ENCODE data around the gene SKP1. TPM values are rescaled to one million over a fixed set of nuclear protein-coding genes. Genes with fewer than 3 reads are reported as not detected.

Gene SKP1
- total RNA-seq, 4 donors from 2014 or later = 89.4 to 155 (median 129) TPM

- TF ChIP-seq POLR2A (IDR thresholded peaks at IDR 0.05) = no peak
- TF ChIP-seq, protein P1, sequence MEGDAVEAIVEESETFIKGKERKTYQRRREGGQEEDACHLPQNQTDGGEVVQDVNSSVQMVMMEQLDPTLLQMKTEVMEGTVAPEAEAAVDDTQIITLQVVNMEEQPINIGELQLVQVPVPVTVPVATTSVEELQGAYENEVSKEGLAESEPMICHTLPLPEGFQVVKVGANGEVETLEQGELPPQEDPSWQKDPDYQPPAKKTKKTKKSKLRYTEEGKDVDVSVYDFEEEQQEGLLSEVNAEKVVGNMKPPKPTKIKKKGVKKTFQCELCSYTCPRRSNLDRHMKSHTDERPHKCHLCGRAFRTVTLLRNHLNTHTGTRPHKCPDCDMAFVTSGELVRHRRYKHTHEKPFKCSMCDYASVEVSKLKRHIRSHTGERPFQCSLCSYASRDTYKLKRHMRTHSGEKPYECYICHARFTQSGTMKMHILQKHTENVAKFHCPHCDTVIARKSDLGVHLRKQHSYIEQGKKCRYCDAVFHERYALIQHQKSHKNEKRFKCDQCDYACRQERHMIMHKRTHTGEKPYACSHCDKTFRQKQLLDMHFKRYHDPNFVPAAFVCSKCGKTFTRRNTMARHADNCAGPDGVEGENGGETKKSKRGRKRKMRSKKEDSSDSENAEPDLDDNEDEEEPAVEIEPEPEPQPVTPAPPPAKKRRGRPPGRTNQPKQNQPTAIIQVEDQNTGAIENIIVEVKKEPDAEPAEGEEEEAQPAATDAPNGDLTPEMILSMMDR (IDR thresholded peaks at IDR 0.05) = no peak
- H3K27me3 ChIP-seq = no peaks in the 10 kb centered on the region
- peak overlapping the region in 3 of 4 donors; percentile 92 to 99 (median 99) for H3K27ac ChIP-seq
- no peaks in the 10 kb centered on the region for H3K9me3 ChIP-seq
- H3K4me3 ChIP-seq = peak overlapping the region; percentile 63 to 94 (median 79)
- peaks cover 0 to 35% (median 0%) of the 10 kb centered on the region in 3 donors for H3K36me3 ChIP-seq
- H3K4me1 ChIP-seq = peaks cover 0 to 46% (median 4%) of the 10 kb centered on the region in 4 donors
- DNase-seq = no peak
Measured at GRCh38 chr5:134174841-134175839, 1.6 kb downstream of the SKP1 start.

- no peaks in the 10 kb centered on the region for H3K9me3 ChIP-seq
- peak overlapping the region in 2 of 4 donors; percentile 45 to 68 for H3K27ac ChIP-seq
- no peak overlapping the region for H3K4me3 ChIP-seq
- H3K4me1 ChIP-seq = peaks cover 0 to 36% (median 4%) of the 10 kb centered on the region in 4 donors
- TF ChIP-seq POLR2A (IDR thresholded peaks at IDR 0.05) = peak in 1 of 2 donors; percentile 37
- TF ChIP-seq, protein P1 (IDR thresholded peaks at IDR 0.05) = peak in 3 of 6 experiments; percentile 76 to 86 (median 78)
- no peaks in the 10 kb centered on the region for H3K27me3 ChIP-seq
- peak in 2 of 3 donors; percentile 81 to 87 for DNase-seq
- H3K36me3 ChIP-seq = peaks cover 0 to 66% (median 0%) of the 10 kb centered on the region in 3 donors
Measured at GRCh38 chr5:134171972-134172371, 4.8 kb downstream of the SKP1 start.

- Histone ChIP-seq H3K4me1 (no peaks in the 10 kb centered on the region), H3K27me3 (no peaks in the 10 kb centered on the region), H3K9me3 (no peaks in the 10 kb centered on the region), H3K4me3 (no peak overlapping the region), H3K36me3 (peaks cover 0 to 94% (median 3%) of the 10 kb centered on the region in 3 donors), H3K27ac (no peak overlapping the region)
- TF ChIP-seq POLR2A (IDR thresholded peaks at IDR 0.05) = no peak
- TF ChIP-seq, protein P1 (IDR thresholded peaks at IDR 0.05) = no peak
- no peak for DNase-seq
Measured at GRCh38 chr5:134162592-134162991, 14.2 kb downstream of the SKP1 start.

GRCh38 chr5:134161513-134162395 is 15.0 kb downstream of the SKP1 start:
- Histone ChIP-seq H3K9me3 (no peaks in the 10 kb centered on the region), H3K27ac (no peak overlapping the region), H3K36me3 (peaks cover 0 to 93% (median 3%) of the 10 kb centered on the region in 3 donors), H3K4me1 (no peaks in the 10 kb centered on the region), H3K4me3 (no peak overlapping the region), H3K27me3 (no peaks in the 10 kb centered on the region)
- DNase-seq = no peak
- TF ChIP-seq POLR2A (IDR thresholded peaks at IDR 0.05) = no peak
- TF ChIP-seq, protein P1 (IDR thresholded peaks at IDR 0.05) = no peak

DNA sequence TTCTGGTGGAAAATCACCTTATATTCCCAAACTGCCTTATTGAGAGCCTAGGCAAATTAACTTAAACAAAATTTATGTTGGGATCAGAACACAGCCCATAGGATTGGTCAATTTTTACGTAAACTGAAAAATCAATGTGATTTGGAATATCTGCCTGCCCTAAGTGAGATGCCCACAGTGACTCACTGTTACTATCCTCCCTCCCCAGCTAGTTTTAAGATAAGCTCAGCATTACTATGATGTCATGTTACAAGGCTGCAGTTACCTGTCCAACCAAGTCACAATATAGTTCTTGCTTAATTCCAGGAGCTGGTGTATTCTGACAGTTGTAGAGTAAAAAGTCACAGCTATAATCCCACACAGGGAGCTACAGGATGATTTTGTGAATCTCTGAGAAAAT is 23.1 kb downstream of the SKP1 start:
- H3K27ac ChIP-seq = no peak overlapping the region
- H3K9me3 ChIP-seq = no peaks in the 10 kb centered on the region
- H3K36me3 ChIP-seq = peaks cover 0 to 87% (median 0%) of the 10 kb centered on the region in 3 donors
- H3K4me1 ChIP-seq = no peaks in the 10 kb centered on the region
- H3K27me3 ChIP-seq = no peaks in the 10 kb centered on the region
- TF ChIP-seq, protein P1 (IDR thresholded peaks at IDR 0.05) = no peak
- no peak for TF ChIP-seq POLR2A (IDR thresholded peaks at IDR 0.05)
- no peak for DNase-seq
- no peak overlapping the region for H3K4me3 ChIP-seq
